GM12801 (cell line): Measurements from ENCODE around the gene VPS41.

ENCODE experiments used
- CTCF ChIP-seq: IDR thresholded peaks from one replicate; pipeline ENCODE4 v1.5.1; 2011; ENCODE audit warnings: control low read depth; ENCODE audit not compliant: insufficient read length; ENCODE audit errors: extremely low read depth

VPS41 gene

GRCh38 chr7:38938589-38938988, 29.6 kb upstream of the VPS41 start:
- TF ChIP-seq CTCF, result no peak

DNA sequence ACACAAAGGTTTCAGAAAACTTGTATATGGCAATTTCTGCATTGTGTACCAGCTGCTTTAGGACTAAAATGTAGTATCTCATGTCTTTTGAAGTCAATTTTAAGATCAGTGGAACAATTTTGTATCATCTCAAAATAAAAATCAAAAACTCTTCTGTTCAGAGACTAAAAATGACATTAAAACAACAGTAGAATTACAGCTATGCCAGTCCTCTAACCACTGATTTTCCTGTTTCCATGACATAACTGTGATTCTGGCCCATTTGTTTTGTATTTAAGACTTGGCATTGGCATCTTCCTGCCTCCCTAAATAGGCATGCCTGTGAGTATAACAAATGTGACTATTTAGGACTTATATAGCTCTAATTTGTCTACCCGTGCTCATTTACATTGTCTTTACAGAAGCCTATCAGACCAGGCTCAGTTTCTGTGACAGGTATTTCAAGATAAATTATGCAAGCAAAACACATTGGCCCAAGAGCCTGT, 29.1 kb upstream of the VPS41 start:
- TF ChIP-seq CTCF, result no peak

- TF ChIP-seq CTCF, result no peak
These were observed 27.6 kb upstream of the VPS41 start for GRCh38 chr7:38936641-38937040.

GRCh38 chr7:38934536-38934935, 25.5 kb upstream of the VPS41 start:
- TF ChIP-seq CTCF, result no peak

GRCh38 chr7:38934051-38934450, 25.1 kb upstream of the VPS41 start:
- no peak for TF ChIP-seq CTCF

GRCh38 chr7:38932509-38933168, 23.6 kb upstream of the VPS41 start:
- no peak for TF ChIP-seq CTCF

- TF ChIP-seq CTCF, result no peak
These were observed 20.6 kb upstream of the VPS41 start for GRCh38 chr7:38929460-38930171.
